ENCODE measurements around the gene OPN1MW3.
"Not testable (repeated sequence)": the region's sequence is repeated elsewhere in the genome, so short reads cannot be mapped to it uniquely, and the experiment has no call there.

DNA sequence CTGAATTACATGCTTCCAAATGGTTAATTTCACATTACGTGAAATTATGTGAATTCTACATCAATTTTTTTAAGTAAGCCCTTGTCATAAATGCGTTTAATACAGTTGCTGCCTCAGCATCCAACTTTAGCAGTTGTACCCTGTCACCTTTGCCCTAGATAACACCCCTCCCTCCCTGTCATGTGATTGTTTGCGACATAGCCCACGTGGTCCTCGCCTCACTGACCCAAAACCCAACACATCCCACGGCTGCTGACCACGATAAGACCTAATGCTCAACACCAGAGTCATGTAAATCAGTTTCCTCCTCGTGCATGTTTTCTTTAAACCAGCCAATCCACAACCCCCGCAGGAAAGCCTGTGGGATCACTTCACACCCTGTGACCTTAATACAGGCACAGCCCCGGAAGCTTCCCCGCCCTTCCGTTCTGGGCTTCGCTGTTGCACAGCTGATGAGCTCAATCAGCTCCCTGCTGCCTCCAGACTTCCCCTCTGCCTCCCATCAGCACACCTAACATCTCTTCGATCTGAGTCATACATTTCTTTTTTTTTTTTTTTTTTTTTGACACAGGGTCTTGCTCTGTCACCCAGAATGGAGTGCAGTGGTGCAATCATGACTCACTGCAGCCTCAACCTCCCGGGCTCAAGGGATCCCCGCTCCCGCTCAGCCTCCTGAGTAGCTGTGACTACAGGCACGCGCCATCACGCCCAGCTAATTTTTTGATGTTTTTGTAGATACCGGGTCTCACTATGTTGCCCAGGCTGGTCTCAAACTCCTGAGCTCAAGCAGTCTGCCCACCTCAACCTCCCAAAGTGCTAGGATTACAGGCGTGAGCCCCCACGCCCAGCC, 27.3 kb downstream of the OPN1MW3 start:
- TF ChIP-seq CTCF, POLR2AphosphoS5, POLR2A, EP300 (IDR thresholded peaks at IDR 0.05): not testable (repeated sequence)

Data from stomach (tissue), 4 donors.